SK-N-DZ (cell line): Measurements from ENCODE around the gene CRHR1.

Experiments used
- DNase-seq: peaks from one replicate; pipeline ENCODE4 v3.0.0-alpha.2; 2015; ENCODE audit warnings: low spot score

The CRHR1 gene

GRCh38 chr17:45788057-45788456 lies 3.9 kb downstream of the CRHR1 start:
- no peak for DNase-seq

GRCh38 chr17:45789874-45790273 lies 5.8 kb downstream of the CRHR1 start:
- DNase-seq, result no peak

GRCh38 chr17:45790296-45790922 lies 6.3 kb downstream of the CRHR1 start:
- DNase-seq, result no peak

DNA sequence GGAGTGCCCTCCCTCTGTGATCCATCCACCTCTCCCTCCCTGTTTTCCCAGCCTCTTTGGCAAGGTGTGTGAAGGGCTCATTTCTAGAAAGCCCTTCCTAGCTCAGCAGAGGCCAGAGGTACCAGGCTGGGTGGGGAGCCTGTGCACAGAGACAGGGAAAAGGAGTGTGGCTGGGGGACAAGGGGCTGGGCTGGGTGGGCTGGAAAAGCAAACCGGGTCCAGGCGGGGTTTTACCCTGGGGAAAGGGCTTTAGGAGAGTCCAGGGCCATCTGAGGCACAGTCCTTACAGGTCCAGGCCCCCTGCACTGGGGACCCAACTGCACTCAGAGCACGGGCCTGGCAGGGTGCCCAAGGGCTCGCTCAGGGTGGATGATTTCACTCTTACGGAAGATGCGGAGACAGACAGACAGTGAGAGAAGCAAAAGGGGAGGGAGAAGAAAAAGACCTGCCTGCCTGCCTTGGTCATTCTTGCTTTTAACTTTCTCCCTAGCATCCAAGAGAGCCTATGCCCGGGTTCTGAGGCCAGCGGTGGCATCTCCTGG lies 7.0 kb downstream of the CRHR1 start:
- no peak for DNase-seq

DNA sequence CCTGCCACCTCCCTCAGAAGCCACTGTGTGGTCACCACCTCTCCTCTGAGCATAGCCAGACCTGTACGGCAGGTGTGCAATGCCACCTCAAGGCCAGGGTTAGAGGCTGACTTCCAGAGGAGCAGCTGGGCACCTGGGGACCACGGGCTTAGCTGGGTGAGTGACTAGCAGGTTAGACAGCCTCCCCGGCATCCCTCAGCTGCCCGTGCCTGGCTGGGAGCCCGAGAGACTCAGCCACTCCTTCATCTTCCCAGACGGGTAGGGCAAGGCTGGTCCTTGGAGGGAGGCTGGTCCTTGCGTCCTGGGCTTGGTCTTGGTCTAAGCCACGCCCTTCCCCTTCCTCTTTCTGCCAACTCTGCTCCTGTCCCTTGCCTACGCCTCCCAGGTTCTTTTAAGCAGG lies 7.8 kb downstream of the CRHR1 start:
- no peak for DNase-seq

GRCh38 chr17:45792437-45792836 lies 8.3 kb downstream of the CRHR1 start:
- no peak for DNase-seq

DNA sequence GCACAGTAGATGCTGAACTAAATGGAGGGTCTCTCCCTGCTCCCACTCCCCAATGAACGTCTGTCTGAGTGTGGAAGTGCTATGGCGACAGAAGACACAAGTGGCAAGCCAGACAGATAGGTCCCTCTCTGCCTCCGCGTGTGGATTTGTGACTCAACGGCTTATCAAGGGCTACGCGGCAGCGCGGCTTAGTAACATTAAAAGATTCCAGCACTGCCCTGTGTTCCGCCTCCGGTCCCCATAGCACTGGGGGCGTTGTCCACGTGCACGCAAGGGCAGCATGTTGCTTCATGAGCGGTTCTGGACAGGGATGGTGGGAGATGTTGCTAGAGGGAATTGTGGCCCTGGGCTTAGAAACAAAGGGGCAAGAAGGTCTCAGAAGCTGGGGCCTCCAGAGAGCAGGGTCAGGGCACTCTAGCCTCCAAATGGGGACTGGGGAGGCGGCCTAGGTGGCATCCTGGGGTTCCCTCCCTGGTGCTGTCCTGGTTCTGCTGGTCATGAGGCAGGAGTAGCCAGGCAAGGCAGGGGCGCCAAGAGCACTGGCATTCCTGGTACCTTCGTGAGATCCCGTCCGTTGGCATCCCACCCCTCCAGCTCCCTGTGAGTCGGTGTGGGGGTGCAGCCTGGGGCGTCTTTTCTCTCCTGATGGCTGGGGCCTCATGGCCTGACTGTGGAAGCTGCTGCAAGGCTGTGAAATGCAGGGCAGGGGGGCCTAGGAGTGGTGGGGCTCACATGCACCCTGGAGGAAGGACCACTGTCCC lies 9.1 kb downstream of the CRHR1 start:
- no peak for DNase-seq

- DNase-seq, result no peak
Observed at GRCh38 chr17:45793999-45794540, 9.9 kb downstream of the CRHR1 start.

DNA sequence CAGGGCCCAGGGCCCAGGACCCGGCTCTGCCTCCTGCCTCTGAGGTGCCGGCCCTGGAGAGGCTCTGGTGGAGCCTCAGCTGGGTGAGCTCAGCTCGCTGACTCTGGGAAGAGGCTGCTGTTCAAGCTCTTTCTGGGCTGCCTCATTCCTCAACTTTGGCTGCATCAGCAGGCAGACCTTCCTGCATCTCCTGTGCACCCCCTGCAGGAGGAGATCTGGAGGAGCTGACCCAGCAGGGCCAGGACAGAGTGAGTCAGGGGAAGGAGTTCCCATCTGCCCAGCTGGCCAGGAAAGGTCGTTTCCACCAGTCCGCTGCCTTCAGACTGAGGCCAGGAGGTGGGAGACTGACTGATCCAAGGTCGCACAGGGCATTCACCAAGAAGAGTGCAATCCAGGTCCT lies 10.7 kb downstream of the CRHR1 start:
- DNase-seq, result no peak

DNA sequence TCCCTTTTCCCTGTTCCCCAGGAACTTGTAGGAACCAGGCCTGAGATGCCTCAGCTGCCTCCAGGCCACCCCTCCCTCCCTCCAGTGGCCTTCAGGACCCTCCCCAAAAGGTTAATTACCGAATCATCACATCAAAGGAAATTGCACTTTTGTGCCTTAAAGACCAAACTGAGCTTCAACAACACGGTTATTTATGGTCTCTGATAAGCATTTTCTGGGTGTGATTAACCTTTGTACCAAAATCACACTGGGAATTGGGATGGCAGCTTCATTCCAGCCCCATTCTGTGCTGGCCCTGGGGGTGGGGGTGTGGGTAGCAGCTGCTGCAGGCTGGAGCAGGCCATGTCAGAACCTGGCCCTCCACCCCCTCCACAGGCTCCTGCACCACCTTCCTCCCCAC lies 16.7 kb downstream of the CRHR1 start:
- no peak for DNase-seq

DNA sequence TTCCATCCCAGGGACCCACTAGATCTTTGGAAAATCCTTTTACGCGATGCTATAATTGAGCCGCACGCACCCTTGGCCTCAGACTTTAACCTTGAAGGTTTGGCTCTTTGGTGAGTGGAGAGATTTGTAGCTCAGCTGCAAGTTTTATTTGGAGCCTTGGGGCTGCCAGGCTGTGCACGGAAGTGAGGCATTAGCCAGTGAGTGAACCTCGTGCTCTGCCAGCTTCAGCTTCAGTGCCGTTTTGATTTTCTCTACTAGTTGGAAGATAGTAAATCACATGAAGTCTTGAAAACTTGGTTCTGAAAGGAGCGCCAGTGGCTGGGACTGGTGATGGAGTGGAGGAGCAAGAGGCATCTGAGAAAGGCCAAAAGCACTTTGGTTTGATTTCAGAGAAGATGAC lies 17.3 kb downstream of the CRHR1 start:
- DNase-seq, result no peak

- DNase-seq, result no peak
Observed at GRCh38 chr17:45808845-45809244, 24.7 kb downstream of the CRHR1 start.

- no peak for DNase-seq
Observed at GRCh38 chr17:45809499-45809898, 25.4 kb downstream of the CRHR1 start.

- no peak for DNase-seq
Observed at GRCh38 chr17:45812102-45812501, 28.0 kb downstream of the CRHR1 start.

- no peak for DNase-seq
Observed at GRCh38 chr17:45813048-45813725, 29.1 kb downstream of the CRHR1 start.

DNA sequence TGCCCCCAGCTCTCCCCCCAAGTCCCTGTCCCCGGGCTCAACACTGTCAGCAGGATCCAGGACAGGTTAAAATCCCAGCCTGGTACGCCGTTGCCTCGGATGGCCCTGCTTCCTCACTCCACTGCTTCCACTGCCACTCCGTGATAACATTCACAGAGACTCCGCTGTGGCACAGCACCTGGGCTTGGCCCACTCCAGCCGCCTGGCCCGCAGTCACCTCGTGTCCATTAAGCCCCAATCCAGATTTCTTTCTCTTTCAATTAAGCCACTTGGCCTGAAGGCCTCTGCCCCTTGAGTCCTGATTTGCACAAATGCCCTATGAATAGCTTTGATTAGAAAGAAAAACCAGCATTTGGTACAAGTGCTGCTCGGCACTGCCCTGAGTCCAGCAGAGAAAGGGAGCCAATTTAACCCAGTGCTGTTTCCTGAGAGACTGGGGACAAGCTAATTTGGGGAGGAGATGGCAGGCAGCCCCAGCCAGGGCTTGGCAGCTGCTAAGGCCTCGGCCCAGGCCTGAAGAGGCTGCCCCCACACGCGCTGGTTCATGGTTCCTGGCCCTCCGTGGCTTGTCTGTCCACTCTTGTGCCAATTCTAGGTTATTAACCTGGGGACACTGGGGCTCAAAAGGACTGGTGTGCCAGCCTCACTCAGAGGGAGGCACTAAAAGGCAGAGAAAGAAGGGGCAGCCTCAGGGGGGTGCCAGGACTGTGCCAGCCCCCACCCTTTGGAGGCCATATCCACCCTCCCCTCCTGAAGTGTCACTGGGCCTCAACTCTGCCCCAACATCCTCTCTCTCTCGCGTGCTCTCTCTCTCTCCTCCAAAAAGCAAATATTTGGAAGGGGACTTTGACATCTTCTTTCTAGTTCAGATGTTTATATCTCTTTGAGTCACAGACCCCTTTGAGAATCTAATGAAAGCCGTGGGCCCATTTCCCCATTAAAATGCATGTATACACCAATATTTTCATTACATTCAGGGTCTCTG lies 30.8 kb downstream of the CRHR1 start:
- no peak for DNase-seq

DNA sequence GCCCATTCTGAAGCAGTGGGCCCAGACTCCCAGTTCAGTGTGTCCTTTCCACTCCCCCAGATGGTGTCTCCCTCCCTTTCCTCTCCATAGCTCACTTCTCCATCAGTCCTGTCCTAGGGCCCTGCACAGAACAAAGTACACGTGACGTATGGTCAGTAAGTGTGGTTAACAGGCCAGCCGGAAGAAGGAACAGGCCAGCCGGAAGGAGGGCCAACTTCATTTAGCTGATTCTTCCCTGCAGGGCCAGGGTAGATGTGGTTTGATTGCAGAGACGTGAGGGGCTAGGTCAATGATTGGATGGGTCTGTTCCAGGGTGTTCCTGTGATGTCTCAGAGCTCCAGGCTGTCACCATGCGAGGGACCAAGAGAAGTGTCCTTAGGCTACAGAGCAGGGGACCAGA lies 31.6 kb downstream of the CRHR1 start:
- DNase-seq, result no peak

DNA sequence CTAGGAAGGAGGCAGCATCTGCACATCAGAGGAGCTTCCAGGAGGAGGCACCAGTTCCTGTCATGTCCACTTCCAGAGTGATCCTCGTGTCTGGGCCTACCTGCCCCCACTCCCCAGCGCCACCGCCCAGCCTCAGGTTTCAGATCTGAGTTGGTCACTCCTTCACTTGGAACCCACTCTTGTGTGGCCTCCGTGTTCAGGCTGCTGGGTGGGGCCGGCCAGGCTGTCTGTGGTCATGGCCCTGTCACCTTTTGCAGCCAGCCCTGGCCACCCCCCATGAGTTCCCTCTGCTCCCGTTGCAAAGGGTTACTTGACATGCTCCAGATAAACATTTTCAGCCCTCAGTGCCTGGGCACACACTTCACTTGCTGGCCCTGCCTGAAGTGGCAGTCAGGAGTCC lies 33.9 kb downstream of the CRHR1 start:
- DNase-seq, result no peak

DNA sequence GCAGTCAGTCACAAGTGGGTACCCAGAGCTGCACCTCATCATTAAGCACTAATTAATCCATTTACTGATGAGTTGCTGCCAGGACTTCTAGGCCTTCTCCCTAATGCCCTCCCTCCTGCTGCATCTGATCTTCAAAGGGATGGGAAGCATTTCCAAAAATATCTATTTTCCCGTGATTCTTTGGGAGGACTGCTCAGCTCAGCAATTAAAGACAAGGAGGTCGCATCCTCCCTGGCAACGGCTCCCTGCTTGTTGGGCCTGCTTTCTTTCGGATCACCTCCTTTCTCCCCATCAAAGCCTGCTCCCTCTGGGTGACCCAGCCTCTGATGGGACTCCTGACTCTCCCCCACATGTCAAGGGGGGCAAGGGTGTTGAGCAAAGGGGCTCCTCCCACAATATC lies 34.6 kb downstream of the CRHR1 start:
- DNase-seq, result no peak

GRCh38 chr17:45819632-45820031 lies 35.5 kb downstream of the CRHR1 start:
- DNase-seq, result no peak
